Pons (tissue), 1 donor: ENCODE results near the gene CCNI2.

Experiments
- DNase-seq: peaks from one replicate; pipeline ENCODE4 v3.0.0-alpha.2; 2016; ENCODE audit warnings: low spot score

Gene CCNI2

GRCh38 chr5:132746954-132747615 is at the start of gene CCNI2:
Gene CCNI2, plus strand, starts transcription at chr5:132747426. Its CDS starts 70 bp downstream, at chr5:132747496.
- peak; percentile 67 for DNase-seq

- DNase-seq = no peak
Observed at GRCh38 chr5:132704875-132705274, 42.4 kb upstream of the CCNI2 start.

GRCh38 chr5:132708645-132709044 is 38.6 kb upstream of the CCNI2 start:
- no peak for DNase-seq

- peak; percentile 30 for DNase-seq
Observed at GRCh38 chr5:132714456-132715307, 32.5 kb upstream of the CCNI2 start.

- no peak for DNase-seq
Observed at GRCh38 chr5:132718544-132719312, 28.5 kb upstream of the CCNI2 start.

GRCh38 chr5:132725745-132726144 is 21.5 kb upstream of the CCNI2 start:
- DNase-seq = no peak

GRCh38 chr5:132729896-132730295 is 17.3 kb upstream of the CCNI2 start:
- DNase-seq = no peak

GRCh38 chr5:132733499-132734148 is 13.6 kb upstream of the CCNI2 start:
- DNase-seq = no peak

- DNase-seq = no peak
Observed at GRCh38 chr5:132734687-132735086, 12.5 kb upstream of the CCNI2 start.

GRCh38 chr5:132736853-132737833 is 10.1 kb upstream of the CCNI2 start, which contains the start of gene KIF3A:
Gene KIF3A, minus strand, starts transcription at chr5:132737546. Its CDS starts 127 bp downstream, at chr5:132737419.
- peak; percentile 98 for DNase-seq

- no peak for DNase-seq
Observed at GRCh38 chr5:132737982-132738681, 9.1 kb upstream of the CCNI2 start.

- DNase-seq = no peak
Observed at GRCh38 chr5:132739232-132739631, 8.0 kb upstream of the CCNI2 start.

- no peak for DNase-seq
Observed at GRCh38 chr5:132742158-132742557, 5.1 kb upstream of the CCNI2 start.

- DNase-seq = no peak
Observed at GRCh38 chr5:132742626-132743025, 4.6 kb upstream of the CCNI2 start.

- DNase-seq = no peak
Observed at GRCh38 chr5:132744659-132745058, 2.6 kb upstream of the CCNI2 start.

GRCh38 chr5:132746592-132746953 is 653 bp upstream of the CCNI2 start:
- DNase-seq = no peak

- no peak for DNase-seq
Observed at GRCh38 chr5:132747616-132748440, 602 bp downstream of the CCNI2 start.

- DNase-seq = no peak
Observed at GRCh38 chr5:132748522-132749000, 1.3 kb downstream of the CCNI2 start.

- no peak for DNase-seq
Observed at GRCh38 chr5:132749506-132749905, 2.3 kb downstream of the CCNI2 start.
